MV-4-11 (cell line): ENCODE data around the gene CARMIL1.

ENCODE experiments used
- DNase-seq: peaks from one replicate; lab custom pipeline; 2025; lab: John Stamatoyannopoulos, UW

The CARMIL1 gene

DNA sequence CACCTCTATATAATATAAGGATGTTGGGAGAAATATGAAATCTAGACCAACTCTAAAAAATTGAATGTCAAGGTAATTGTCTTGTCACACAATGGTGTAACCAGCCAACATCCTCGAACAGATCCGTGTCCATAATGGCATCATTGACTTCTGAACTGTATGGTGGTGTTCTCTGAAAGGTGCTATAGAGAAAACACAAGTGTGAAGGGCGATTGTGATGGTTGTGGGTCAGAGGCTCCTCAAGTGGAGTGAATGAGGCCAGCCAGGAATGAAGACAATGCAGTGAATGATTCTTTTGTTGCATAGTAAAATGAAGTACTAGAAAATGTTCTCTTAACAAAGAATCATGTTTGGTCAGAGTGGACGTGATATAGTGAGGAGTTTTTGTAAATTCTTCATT is 58.3 kb downstream of the CARMIL1 start:
- no peak for DNase-seq

DNA sequence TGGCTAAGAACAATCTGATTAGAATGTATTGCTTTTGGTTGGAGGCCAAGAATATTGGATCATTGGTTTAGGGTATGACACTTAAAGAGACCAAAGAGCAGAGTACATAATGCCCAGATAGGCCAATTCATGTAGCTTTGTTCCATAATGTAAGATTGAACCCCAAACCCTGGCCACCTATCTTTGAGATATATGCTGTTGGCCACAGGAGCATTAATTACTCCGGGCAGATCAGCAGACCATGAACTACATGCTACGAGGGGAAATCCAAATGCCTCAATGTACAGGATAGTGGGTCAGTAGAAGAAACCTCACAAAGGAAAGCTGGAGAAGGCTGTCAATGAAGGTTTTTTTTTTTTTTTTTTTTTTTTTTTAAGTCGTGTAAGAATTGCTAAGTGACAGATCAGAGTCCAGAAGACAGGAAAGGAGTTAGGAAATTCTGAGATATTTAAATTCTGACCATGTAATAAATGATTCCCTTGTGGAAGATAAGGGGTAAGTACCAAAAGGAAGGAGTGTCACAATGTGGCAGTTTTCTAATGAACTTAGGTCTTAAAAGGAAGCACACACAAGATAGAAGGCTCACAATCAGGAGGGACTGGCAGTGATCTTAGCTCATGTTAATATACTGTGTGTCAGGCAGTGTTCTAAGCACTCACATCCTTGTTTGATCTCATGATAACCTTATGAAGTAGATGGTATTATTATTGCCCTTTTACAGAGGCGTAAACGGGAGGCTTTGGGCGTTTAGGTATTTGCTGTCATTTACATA is 61.4 kb downstream of the CARMIL1 start:
- DNase-seq: no peak

DNA sequence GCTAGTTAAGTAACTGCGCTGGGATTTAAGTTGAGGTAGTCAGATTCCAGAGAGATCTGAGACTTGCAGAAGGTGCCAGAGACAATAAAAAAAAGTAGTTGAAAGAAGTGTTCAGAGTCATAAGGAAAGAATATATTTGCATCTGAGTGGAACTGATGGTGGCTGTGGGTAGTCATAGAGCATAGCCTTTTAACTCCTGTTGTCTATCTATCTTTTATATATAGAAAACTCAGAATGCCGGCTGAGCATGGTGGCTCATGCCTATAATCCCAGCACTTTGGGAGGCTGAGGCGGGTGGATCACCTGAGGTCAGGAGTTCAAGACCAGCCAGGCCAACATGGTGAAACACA is 62.0 kb downstream of the CARMIL1 start:
- DNase-seq: no peak

DNA sequence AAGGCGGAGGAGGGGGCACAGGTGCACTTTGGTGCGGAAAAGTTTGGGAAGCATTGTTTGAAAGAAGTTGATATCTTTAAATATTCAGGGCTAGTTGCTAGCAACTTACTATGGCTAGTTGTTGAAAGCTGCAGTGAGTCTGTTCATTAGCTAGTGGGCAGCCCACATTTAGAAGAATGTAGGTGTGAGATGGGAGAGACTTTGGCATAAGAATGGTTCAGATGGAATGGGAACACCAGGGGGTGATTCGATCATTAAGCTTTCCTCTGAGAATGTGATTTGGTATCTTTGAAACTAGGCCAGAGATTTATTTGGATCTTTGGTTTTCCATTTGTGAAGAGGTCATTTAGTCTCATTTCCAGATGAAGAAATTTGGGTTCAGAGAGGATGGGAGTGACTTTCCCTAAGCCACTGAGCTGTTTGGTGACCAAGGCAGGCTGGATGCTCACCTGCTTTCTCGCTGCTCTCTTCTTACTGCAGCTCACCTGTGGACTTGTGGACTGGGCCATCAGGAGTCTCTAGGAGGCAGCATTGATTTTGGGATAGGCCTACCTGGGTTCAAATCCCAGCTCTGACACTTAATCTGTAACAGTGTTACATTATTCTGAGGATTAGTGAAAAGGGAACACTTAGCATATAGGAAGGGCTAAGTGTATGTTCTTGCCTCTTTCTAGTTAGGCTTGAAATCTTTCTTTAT is 62.9 kb downstream of the CARMIL1 start:
- no peak for DNase-seq

DNA sequence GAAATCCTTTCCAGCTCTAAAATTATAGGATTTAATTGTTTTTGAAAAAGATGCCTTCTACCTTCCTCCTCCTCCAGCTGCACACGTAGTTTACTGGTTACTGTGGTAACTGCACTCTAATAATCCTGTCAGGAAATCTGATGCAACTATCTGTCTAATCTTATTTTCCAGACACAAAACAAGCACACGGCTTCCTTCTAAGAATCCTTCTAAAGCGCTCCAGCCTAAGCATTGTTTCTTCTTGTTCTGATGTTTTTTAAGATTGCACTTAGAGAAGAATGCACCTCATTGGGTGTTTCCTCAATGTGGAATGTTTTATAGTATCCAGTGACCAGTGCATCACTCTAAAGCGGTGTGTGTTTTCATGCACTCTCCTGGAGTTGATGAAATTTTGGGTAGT is 63.6 kb downstream of the CARMIL1 start:
- no peak for DNase-seq

DNA sequence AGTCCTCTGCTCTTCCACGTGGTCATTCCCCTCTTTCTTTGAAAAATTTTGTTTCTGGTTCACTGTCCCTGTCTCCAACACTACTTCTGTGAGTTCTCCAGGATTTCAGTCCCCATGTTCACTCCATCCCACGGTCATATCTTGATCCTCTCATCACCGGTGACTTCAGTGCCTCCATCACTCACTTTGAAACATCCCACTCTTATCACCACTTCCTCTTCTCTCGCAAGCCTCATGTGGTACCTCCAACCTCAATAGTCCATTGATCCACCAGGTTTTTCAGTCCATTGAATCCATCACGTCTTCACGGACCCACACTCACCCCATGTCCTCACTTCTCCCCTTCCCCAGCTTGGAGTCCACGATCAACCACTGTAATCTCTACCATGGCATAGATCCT is 64.8 kb downstream of the CARMIL1 start:
- DNase-seq: no peak

DNA sequence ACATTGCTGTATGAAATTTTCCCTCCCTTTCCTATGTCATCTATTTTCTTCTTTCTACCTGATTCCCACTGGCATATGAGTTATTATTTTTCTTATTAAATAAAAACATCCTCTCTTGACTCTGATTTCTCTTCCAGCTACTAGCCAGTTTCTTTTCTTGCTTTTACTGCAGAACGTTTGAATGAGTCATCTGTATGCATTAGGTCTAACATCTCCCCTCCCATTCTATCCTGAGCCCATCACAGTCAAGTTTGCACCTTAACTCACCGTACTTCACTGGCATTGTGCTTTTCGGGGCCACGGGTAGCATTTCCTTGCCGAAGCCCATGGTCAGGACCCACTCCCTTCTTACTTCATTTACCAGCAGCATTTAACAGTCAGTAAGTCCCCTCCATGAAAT is 65.7 kb downstream of the CARMIL1 start:
- no peak for DNase-seq

DNA sequence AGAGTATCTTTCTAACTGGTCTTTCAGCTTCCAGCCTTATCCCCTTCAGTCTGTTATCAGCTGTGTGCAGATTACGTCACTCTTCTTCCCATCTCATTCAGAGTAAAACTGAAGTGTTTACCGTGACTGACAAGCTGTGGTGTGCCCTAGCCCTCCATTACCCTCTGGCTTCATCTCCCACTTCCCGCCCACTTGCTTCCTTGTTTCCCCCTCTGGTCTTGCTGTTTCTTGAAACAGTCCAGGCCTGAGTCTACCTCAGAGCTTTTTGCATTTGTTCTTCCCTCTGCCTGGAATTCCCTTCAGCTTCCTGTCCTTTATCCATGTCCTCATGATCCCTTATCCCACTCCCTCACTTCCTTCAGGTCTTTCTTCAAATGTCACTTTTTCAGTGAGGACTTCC is 66.9 kb downstream of the CARMIL1 start:
- peak; percentile 53 for DNase-seq

DNA sequence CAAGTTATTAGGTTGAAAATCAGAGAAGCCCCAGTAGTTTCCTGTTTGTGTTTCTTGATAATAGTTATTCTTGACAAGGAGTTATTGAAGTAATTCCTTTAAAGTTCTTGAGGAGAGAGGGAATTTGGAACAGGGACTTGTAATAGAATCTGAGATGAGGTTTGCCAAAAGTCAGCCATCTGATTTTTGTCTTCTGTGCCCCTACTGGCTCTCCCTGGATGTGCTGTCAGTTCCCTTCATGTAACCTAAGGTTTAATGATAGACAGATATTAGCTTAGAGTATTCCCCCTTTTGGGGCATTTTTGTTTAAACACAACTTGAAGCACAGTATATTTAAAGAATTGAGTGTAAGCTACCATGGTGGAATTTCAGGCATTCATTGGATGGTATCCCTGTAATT is 71.4 kb downstream of the CARMIL1 start:
- DNase-seq: no peak

DNA sequence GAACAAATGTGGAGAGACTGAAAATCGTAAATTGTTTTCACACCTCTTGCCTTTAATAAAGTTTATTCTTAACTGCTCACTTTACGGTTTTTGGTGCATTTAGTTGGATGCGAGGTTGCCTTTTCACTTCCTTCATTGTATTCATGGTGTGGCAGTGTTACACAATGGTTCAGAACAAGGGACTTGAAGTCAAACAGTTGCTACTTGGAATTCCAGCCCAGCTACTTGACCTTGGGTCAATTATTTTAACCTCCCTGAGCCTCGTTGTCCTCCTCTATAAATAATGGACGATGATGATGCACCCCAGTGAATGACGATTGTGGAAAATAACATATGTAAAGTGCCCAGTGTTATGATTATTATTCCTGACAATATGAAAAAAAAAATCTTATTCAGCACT is 72.3 kb downstream of the CARMIL1 start:
- DNase-seq: peak; percentile 61

DNA sequence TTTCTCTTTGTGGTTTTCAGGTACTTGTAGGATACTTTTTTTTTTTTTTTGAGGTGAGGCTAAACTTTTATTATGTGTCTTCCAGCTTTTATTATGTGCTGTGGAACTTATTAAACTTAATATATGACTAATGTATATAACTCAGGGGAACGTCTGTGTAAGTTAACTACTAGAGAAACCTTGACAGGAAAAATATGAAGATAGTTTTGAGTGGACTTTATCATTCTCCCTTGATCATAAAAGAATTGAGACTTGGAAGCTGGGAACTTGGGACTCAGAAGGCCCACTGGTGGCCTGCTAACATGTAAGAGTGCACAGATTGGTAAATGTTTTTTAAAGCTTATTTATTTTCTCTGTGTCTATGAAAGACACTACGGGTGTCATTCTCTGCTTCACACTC is 73.1 kb downstream of the CARMIL1 start:
- DNase-seq: no peak

DNA sequence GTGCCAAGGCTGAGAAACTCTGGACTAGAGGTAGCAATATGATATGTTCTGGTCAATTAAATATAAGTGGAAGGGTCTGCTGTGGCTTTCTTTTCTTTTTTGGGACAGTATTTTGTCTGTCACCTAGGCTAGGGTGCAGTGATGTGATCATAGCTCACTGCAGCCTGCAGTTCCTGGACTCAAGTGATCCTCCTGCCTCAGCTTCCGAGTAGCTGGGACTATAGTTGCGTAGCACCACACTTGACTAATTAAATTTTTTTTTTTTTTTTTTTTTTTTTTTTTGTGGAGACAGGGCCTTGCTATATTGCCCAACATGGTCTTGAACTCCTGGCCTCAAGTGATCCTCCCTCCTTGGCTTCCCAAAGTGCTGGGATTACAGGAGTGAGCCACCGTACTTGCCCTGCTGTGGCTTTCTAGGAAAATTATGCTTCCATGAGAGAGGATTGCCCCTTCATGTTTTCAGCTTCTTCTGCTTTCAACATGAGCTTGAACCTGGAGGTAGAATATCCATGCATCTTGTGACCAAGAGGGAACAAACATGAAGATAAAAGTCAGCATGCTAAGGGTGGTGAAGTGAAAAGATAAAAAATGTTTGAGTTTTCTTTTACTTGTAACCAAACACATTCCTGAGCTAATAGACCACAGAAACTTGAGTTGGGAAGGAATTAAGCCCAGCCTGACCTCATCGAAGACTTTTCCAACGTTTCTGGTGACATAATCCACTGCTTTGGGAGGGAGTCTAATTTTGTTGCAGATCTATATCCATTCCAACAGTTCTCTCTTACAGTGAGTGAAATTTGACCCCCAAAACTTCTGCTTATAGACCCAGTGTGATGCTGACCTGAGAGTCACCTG is 75.1 kb downstream of the CARMIL1 start:
- no peak for DNase-seq

DNA sequence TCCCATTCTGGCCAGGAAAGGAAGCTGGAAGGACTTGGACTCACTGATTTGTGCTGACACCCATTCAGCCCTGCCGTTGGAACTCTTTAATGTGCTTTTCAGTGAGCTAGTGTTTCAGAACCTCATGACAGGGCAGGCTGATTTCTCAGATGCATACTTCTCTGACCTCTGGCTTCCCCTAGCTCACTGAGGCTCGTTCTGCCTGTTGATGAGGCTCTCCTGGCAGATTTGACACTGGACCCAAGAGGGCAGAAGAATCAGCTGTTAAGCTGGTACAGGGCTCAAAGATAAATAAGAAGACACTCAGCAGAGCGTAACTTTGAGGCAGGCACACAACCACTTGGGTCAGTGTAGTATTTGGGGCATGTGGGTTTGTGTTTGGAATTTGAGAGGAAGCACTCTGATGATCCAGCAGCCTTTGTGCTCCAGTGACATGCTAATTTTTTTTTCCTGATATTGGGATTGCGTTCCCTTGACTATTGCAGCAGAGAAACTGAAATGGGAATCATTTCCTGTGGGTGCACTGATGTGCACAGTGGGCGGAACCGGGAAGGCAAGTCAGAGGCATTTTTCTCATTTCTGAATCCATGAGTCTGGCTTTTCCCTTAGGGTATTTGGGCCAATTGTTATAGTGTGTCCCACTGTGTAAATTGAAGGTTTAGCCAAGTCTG is 80.2 kb downstream of the CARMIL1 start:
- no peak for DNase-seq

DNA sequence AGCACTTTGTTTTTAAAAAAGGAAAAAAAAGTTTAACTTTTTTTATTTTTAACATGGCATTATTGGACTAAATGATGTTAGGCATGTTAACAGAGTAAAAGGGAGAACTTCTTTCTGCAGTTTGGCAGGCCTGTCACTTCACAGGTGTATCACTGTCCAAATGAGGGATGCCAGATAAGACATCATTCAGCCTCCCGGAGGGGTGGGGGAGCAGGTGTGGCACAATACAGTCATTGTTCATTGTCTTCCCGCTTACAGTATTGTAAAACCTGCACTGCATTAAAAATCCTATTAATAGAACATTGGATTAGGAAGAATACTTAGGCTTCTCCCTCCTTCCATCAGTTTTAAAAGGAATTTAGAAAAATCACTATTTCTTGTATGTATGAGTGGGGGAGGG is 80.7 kb downstream of the CARMIL1 start:
- no peak for DNase-seq

DNA sequence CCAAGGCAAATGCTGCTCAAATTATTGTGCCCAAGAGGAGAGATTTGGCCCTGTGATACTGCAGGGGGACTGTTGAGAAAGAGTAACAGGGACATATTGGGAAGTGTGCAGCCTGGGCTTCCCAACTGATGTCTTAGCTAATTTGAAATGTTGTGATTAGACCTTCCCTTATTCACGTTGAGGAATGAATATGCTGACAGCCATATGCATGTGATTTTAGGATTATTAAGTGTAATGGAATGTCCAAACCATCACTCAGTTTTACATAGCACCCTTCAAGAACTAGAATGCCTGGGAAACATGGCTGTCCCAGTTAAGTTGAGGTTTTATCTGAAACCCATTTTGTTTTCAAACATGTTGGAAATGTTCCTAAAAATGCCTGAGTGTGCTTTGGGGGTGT is 81.4 kb downstream of the CARMIL1 start:
- no peak for DNase-seq

DNA sequence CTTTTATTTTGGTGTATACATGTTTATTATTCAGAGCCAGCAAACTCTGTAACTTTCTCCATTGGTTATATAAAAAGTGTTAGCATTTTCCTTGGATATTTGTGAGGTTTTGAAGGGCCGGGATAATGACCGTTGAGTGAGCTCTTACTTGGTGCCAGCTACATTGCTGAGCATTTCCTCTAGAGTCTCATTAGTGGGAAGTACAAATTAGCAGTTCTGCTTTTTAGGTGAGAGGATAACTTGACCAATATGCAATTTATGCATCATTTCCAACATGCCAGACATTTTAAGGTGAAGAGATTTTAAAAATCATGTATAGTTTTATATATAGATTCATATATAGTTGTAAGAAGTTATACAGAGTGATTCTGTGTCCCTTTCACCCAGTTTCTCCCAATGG is 84.3 kb downstream of the CARMIL1 start:
- DNase-seq: peak; percentile 31

DNA sequence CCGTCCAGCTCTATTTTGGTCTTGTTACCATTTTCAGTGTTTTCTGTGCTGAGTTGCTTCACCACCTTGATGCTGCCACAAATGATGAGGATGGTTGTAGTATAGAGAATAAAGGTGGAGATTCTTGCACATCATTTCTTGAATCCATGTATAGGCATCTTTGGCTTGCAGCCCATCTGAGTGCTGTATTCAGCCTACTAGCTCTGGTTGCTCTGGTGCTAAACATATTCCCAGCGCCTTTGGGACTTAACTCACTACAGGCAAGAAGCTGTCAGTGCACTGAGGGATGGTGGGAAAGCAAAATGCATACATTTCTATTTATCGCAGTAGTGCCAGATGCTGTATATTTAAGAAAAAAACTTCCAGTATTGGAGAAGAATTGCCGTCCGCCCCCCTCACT is 86.0 kb downstream of the CARMIL1 start:
- no peak for DNase-seq

DNA sequence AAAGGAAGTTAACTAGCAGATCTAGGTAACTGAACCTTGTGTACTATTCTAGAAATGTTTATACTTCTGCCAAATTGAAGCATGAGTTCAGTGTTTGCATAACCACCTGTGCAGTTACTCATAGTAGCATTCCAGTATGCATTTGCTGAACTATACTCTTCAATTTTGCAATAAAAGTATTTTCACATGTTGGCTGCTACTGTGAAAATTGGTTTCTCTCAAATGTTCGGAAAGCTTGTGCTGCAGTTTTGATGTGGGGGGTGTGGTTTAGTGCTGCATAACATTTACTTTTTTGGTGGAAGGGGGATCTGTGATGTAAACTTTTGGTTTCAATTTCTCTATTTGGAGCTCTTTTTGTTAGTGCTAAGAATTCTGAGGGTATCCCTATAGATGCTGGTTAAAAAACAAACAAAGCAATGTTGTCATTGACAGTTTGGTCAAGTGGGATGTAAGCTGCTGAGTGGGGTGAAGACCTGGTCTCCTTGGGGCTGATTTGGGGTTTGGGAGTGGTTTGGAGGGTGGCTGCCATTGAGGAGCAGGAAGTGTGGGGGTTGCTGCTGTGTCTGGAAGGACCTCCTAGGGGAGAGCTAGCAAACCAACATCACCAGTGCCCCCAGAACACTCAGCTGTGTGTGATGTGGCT is 87.8 kb downstream of the CARMIL1 start:
- DNase-seq: no peak

DNA sequence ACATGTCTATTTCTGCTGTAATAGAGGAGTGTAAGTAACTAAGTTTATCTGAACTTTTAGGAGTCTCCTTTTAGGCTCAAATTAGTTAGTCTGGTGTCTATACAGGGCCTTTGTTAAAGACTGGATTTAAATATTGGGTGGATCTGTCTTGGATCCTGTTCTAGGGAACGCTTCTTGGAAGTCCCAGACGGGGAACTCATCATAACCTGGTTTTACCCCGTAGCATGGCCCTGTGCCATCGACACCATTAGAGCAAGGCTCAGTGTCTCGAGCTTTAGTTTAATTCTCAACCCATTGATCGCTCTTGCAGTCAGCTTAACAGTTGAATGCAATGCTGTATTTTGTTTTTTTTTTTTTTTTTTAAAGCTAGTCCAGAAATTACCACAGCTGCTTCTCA is 89.9 kb downstream of the CARMIL1 start:
- DNase-seq: no peak

DNA sequence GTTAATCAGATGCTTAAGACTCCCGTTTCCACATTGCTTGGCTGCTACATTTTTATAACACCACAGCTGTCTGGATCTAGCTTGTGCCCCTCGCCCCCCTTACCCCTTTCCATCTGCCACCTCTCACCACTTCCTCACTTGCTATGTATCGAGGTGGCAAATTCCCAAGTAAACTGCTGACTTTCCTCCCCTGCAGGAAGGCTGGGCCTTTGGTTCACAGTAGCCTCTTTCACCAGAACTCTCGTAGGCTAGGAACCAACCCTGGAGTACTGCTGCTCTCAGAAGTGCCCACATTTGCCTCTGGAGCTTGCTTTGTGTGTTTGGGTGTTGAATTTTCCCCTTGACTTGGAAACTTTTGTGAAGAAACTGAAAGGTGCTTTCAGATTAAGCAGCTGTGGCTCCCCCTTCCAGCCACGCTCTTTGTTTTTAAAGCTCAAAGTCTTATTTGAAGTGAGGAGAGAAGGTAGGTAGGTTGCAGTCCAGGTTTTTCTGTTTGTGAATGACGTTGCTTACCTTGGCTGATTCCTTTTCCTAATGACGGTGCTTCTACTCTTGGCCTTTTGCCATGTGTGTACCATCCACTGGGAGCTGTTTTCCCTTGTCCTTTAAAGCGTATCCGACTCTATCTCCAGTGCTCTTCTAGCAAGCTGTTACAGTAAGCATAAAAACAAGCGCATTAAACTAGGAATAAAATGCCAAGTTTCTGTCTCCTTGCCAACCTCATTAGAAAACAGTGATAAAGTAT is 90.4 kb downstream of the CARMIL1 start:
- no peak for DNase-seq
